Neuron (in vitro differentiated cells): ENCODE data around the gene SLC25A34.

ENCODE experiments used
- H2AFZ ChIP-seq: one replicate; pipeline ENCODE4 v1.6.1; 2013; ENCODE audit warnings: low read depth, mild to moderate bottlenecking, inconsistent platforms, low read length, moderate library complexity
- H3K27me3 ChIP-seq: one replicate; pipeline ENCODE4 v1.6.1; 2013; ENCODE audit warnings: low read length; ENCODE audit not compliant: insufficient read depth
- H3K36me3 ChIP-seq: one replicate; pipeline ENCODE4 v1.6.1; 2013; ENCODE audit warnings: low read length; ENCODE audit not compliant: insufficient read depth
- H3K4me1 ChIP-seq: one replicate; pipeline ENCODE4 v1.6.1; 2013; ENCODE audit warnings: low read length; ENCODE audit not compliant: insufficient read depth
- H3K4me3 ChIP-seq: 2 replicates; pipeline ENCODE4 v1.5.1; 2013; ENCODE audit warnings: mild to moderate bottlenecking, low read length, moderate library complexity
- H3K9me3 ChIP-seq: one replicate; pipeline ENCODE4 v1.6.1; 2013; ENCODE audit warnings: low read length

SLC25A34 gene

GRCh38 chr1:15720861-15721260 is 15.2 kb upstream of the SLC25A34 start:
- Histone ChIP-seq H3K9me3 (no peaks in the 10 kb centered on the region), H3K4me1 (no peaks in the 10 kb centered on the region), H2AFZ (no peak overlapping the region), H3K27me3 (no peaks in the 10 kb centered on the region), H3K4me3 (no peak overlapping the region), H3K36me3 (peaks cover 58% of the 10 kb centered on the region)

GRCh38 chr1:15722411-15722810 is 13.6 kb upstream of the SLC25A34 start:
- Histone ChIP-seq H3K27me3 (no peaks in the 10 kb centered on the region), H2AFZ (no peak overlapping the region), H3K9me3 (no peaks in the 10 kb centered on the region), H3K36me3 (peaks cover 58% of the 10 kb centered on the region), H3K4me1 (no peaks in the 10 kb centered on the region), H3K4me3 (no peak overlapping the region)

- Histone ChIP-seq H3K9me3 (no peaks in the 10 kb centered on the region), H3K27me3 (no peaks in the 10 kb centered on the region), H3K4me1 (no peaks in the 10 kb centered on the region), H3K36me3 (peaks cover 59% of the 10 kb centered on the region), H2AFZ (no peak overlapping the region), H3K4me3 (no peak overlapping the region)
Observed at GRCh38 chr1:15722836-15723532, 13.1 kb upstream of the SLC25A34 start.

- peaks cover 61% of the 10 kb centered on the region for H3K36me3 ChIP-seq
- no peak overlapping the region for H2AFZ ChIP-seq
- H3K4me1 ChIP-seq, result no peaks in the 10 kb centered on the region
- H3K27me3 ChIP-seq, result no peaks in the 10 kb centered on the region
- no peaks in the 10 kb centered on the region for H3K9me3 ChIP-seq
- no peak overlapping the region for H3K4me3 ChIP-seq
Observed at GRCh38 chr1:15723631-15724246, 12.3 kb upstream of the SLC25A34 start.

- no peaks in the 10 kb centered on the region for H3K4me1 ChIP-seq
- H3K9me3 ChIP-seq, result no peaks in the 10 kb centered on the region
- no peak overlapping the region for H3K4me3 ChIP-seq
- peaks cover 59% of the 10 kb centered on the region for H3K36me3 ChIP-seq
- H2AFZ ChIP-seq, result no peak overlapping the region
- no peaks in the 10 kb centered on the region for H3K27me3 ChIP-seq
Observed at GRCh38 chr1:15724949-15725880, 10.8 kb upstream of the SLC25A34 start.

GRCh38 chr1:15726508-15726907 is 9.6 kb upstream of the SLC25A34 start:
- Histone ChIP-seq H3K4me3 (no peak overlapping the region), H3K4me1 (no peaks in the 10 kb centered on the region), H3K9me3 (no peaks in the 10 kb centered on the region), H2AFZ (no peak overlapping the region), H3K36me3 (peaks cover 61% of the 10 kb centered on the region), H3K27me3 (no peaks in the 10 kb centered on the region)

GRCh38 chr1:15727021-15727420 is 9.0 kb upstream of the SLC25A34 start:
- Histone ChIP-seq H3K4me3 (no peak overlapping the region), H2AFZ (no peak overlapping the region), H3K36me3 (peaks cover 63% of the 10 kb centered on the region), H3K27me3 (no peaks in the 10 kb centered on the region), H3K9me3 (no peaks in the 10 kb centered on the region), H3K4me1 (no peaks in the 10 kb centered on the region)

GRCh38 chr1:15727424-15727823 is 8.6 kb upstream of the SLC25A34 start:
- Histone ChIP-seq H3K36me3 (peaks cover 66% of the 10 kb centered on the region), H3K4me3 (no peak overlapping the region), H2AFZ (no peak overlapping the region), H3K4me1 (no peaks in the 10 kb centered on the region), H3K9me3 (no peaks in the 10 kb centered on the region), H3K27me3 (no peaks in the 10 kb centered on the region)

GRCh38 chr1:15727866-15728534 is 8.1 kb upstream of the SLC25A34 start:
- Histone ChIP-seq H2AFZ (no peak overlapping the region), H3K4me1 (no peaks in the 10 kb centered on the region), H3K36me3 (peaks cover 62% of the 10 kb centered on the region), H3K4me3 (no peak overlapping the region), H3K27me3 (no peaks in the 10 kb centered on the region), H3K9me3 (no peaks in the 10 kb centered on the region)

GRCh38 chr1:15728937-15729657 is 7.0 kb upstream of the SLC25A34 start:
- Histone ChIP-seq H3K27me3 (no peaks in the 10 kb centered on the region), H3K36me3 (peaks cover 71% of the 10 kb centered on the region), H3K4me1 (no peaks in the 10 kb centered on the region), H2AFZ (no peak overlapping the region), H3K4me3 (no peak overlapping the region), H3K9me3 (no peaks in the 10 kb centered on the region)

GRCh38 chr1:15730423-15730822 is 5.6 kb upstream of the SLC25A34 start:
- Histone ChIP-seq H2AFZ (no peak overlapping the region), H3K4me1 (no peaks in the 10 kb centered on the region), H3K36me3 (peaks cover 66% of the 10 kb centered on the region), H3K27me3 (no peaks in the 10 kb centered on the region), H3K9me3 (no peaks in the 10 kb centered on the region), H3K4me3 (no peak overlapping the region)

GRCh38 chr1:15730936-15731335 is 5.1 kb upstream of the SLC25A34 start:
- Histone ChIP-seq H3K9me3 (no peaks in the 10 kb centered on the region), H3K4me1 (no peaks in the 10 kb centered on the region), H2AFZ (no peak overlapping the region), H3K4me3 (no peak overlapping the region), H3K27me3 (no peaks in the 10 kb centered on the region), H3K36me3 (peaks cover 62% of the 10 kb centered on the region)
